RWPE1 (cell line): ENCODE results near the gene DDX6.

ENCODE experiments used
- CTCF ChIA-PET: fragments of 350-600 bp; sonication (Branson Sonifier 250); formaldehyde crosslinking; extraction: SDS; loops from one replicate; lab custom pipeline; 2021; lab: Yijun Ruan, JAX
- POLR2A ChIA-PET: fragments of 400-600 bp; formaldehyde crosslinking; extraction: SDS; loops from one replicate; lab custom pipeline; 2020; ENCODE audit warnings: antibody characterized with exemption; ENCODE audit not compliant: low non-redundant PET; lab: Yijun Ruan, JAX
- DNase-seq: peaks from one replicate; pipeline ENCODE4 v3.0.0; 2012; ENCODE audit warnings: low spot score
- H3K27ac ChIP-seq: fragments of 450-650 bp; 2 replicates; pipeline ENCODE4 v1.5.1; 2017
- TF ChIP-seq, protein P1 (sequence below): fragments of 450-650 bp; conservative IDR thresholded peaks from 2 replicates; pipeline ENCODE4 v1.5.1; 2017; ENCODE audit warnings: low read depth, mild to moderate bottlenecking

The DDX6 gene

DNA sequence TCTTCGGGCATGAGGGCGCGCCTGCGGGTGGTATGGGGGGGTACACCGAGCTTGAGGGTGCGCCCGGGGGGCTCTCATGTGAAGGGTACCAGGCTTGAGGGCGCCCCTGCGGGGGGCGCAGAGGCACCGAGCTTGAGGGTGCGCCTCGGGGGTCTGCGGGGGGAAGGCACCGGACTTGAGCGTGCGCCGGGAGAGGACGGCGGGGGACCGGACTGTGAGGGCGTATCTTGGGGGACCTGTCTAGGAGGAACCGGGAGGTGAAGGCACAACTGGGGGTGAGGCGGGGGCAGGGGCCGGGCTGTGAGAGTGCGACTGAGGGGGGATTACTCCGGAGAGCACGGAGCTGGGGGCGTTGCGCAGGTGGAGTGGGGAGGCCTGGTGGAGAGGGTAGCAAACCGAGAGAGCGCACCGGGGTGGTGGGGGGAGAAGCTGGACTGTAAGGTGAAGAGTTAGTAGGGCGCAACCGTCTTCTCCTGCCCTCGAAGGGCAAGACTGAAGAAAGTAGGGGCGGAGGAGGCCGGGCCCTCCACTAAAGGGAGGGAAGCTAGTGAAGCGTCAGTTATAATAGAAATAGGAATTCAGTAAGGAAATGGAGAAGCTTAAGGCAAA lies 1.1 kb upstream of the DDX6 start:
- peak; percentile 16 for DNase-seq
- ChIA-PET POLR2A (interaction anchor here (0.9 to 1.7 kb wide), 3 partner anchors 29 to 103 kb away, joined by 4 to 5 read pairs (median 4); no protein-coding TSS in a partner anchor), CTCF (interaction anchor here (0.7 to 3.0 kb wide), 5 partner anchors 11 to 134 kb away, joined by 3 to 14 read pairs (median 4); partner anchors contain the start of gene BCL9L)
- peak overlapping the region; percentile 93 for H3K27ac ChIP-seq
- TF ChIP-seq, protein P1, sequence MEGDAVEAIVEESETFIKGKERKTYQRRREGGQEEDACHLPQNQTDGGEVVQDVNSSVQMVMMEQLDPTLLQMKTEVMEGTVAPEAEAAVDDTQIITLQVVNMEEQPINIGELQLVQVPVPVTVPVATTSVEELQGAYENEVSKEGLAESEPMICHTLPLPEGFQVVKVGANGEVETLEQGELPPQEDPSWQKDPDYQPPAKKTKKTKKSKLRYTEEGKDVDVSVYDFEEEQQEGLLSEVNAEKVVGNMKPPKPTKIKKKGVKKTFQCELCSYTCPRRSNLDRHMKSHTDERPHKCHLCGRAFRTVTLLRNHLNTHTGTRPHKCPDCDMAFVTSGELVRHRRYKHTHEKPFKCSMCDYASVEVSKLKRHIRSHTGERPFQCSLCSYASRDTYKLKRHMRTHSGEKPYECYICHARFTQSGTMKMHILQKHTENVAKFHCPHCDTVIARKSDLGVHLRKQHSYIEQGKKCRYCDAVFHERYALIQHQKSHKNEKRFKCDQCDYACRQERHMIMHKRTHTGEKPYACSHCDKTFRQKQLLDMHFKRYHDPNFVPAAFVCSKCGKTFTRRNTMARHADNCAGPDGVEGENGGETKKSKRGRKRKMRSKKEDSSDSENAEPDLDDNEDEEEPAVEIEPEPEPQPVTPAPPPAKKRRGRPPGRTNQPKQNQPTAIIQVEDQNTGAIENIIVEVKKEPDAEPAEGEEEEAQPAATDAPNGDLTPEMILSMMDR = no peak

DNA sequence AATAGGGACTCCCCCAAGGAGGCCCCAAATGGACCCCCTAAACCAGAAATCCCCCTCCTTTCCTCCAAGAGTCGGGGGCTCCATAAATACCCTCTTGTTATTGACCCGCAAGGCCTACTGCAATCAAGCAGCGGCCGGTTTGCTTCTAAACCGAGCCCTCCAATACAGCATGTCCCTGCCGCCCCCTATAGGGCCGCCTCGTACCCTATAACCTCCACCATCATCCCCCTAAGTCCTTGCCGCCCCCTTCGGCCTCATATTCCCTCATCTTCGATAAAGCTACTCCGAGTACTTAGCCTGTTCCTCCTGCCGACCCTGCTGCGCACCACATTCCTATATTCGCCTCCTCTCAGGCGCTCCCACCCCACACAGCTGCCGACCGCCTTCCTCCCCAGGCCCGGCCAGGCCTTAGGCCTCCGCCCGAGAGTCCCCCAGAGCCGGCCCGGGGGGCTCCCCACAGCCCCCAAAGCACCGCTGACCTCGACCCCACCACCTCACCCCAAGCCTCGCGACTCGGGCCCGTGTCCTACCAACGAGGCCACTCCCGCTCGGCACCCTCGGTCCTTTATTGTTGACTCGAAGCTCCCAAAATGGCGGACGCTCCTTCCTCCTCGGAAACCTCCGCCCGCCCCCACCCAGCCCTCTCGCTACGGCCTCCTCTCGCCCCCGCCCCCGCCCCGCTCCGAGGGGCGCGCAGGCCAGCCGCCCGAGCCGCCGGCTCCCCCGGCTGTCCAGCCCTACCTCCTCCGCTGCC lies 430 bp downstream of the DDX6 start:
- ChIA-PET POLR2A (interaction anchor here (0.6 to 1.7 kb wide), 4 partner anchors 30 to 254 kb away, joined by 3 to 4 read pairs (median 4); no protein-coding TSS in a partner anchor), CTCF (interaction anchor here (0.6 to 3.0 kb wide), 5 partner anchors 36 to 139 kb away, joined by 3 to 14 read pairs (median 4); partner anchors contain the start of gene BCL9L)
- peak; percentile 41 for DNase-seq
- peak overlapping the region; percentile 93 for H3K27ac ChIP-seq
- TF ChIP-seq, protein P1 = peak; percentile 37

DNA sequence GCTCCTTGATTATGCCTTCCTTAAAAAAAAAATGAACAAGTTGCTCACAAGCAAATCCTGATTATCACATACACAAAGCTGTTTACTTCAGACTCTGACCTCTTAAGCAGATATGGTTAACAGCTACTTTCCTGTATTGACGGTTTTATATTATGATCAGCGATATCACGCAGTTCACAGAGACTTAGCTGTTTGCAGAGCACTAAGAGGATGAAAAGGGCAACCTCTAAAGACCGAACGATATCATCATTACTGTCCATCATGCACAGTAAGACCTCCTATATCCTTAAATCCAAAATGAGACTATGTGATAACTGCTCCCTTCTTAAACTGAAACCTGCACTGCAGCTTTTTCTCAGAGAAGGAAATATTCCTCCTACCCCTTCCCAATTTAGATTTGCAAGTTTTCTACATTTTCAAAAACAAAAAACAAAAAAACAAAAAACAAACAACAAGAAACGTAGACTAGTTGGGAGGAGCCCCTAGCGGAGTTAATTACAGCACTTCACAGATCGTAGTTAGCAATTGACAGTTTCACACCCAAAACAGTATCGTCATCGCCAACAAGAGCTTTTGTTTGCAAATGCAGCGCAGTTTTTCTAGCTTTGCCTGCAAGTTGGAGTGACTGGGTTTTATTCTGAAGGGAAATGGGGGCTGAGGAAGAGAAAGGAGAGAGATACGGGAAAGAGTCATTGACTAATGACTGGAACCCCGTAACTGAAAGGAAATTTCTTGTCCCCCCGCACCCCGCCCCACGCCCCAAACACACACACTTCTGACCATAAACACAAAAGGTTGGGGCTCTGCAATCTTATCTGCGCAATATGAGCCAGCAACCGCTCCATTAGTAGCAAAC lies 1.2 kb downstream of the DDX6 start:
- DNase-seq = peak; percentile 23
- H3K27ac ChIP-seq = peak overlapping the region; percentile 93
- ChIA-PET POLR2A (interaction anchor here (0.7 kb wide), 1 partner anchor 152 kb away, joined by 9 read pairs; no protein-coding TSS in a partner anchor), CTCF (interaction anchor here (0.6 to 1.1 kb wide), 4 partner anchors 101 to 141 kb away, joined by 3 to 6 read pairs (median 4); no protein-coding TSS in a partner anchor)
- TF ChIP-seq, protein P1 = no peak

DNA sequence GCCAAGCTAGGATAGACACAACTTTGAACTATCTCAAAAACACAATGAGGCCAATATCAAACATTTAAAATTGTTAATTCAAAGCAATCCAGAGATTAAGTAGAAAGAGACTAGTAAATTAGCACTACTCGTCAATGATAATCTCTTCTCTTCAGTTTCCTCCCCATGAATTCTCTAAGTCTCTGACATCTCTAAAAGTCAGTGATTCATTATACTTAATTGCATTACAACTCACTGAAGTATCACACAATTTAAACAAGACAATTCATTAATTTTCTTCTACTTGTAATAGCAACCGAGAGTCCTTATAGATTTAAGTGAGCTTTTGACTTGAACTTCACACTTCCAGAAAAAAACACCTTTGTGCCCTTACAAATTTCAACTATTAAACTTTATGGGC lies 4.3 kb downstream of the DDX6 start:
- TF ChIP-seq, protein P1 = no peak
- DNase-seq = no peak
- POLR2A ChIA-PET = no interaction called here
- CTCF ChIA-PET = no interaction called here
- peak overlapping the region; percentile 57 for H3K27ac ChIP-seq

DNA sequence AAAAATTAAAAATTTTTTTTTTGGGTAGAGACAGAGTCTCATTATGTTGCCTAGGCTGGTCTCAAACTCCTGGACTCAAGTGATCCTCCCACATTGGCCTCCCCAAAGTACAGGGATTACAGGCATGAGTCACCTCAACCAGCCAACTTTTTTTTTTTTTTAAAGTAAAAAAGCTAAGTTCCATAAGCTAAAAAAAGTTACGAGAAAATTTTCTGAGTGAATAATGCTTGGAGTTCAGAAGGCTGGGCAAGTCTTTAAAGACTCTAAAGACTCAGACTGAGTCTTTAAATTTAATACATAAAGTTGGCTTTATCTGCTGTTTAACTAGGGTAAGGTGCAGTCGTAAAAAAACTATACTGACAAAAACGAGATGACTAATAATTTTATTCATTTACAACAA lies 5.6 kb downstream of the DDX6 start:
- H3K27ac ChIP-seq = no peak overlapping the region
- TF ChIP-seq, protein P1 = no peak
- ChIA-PET CTCF (interaction anchor here (0.6 to 1.0 kb wide), 2 partner anchors 94 to 98 kb away, joined by 3 to 5 read pairs; no protein-coding TSS in a partner anchor), POLR2A (interaction anchor here (0.6 kb wide), 1 partner anchor 1165 kb away, joined by 4 read pairs; no protein-coding TSS in a partner anchor)
- DNase-seq = no peak
